GM10266 (cell line): ENCODE results near the gene AQP7.

Source experiments
- DNase-seq: peaks from one replicate; pipeline ENCODE4 v3.0.0; 2012; ENCODE audit errors: extremely low spot score
- CTCF ChIP-seq: IDR thresholded peaks from 2 replicates; pipeline ENCODE4 v1.5.1; 2012; ENCODE audit warnings: mild to moderate bottlenecking, low read depth; ENCODE audit not compliant: control insufficient read depth, insufficient read depth; ENCODE audit errors: missing control alignments

The AQP7 gene

GRCh38 chr9:33445389-33446239, 43.2 kb upstream of the AQP7 start:
- no peak for TF ChIP-seq CTCF
- no peak for DNase-seq

- no peak for DNase-seq
- no peak for TF ChIP-seq CTCF
Observed at GRCh38 chr9:33443464-33444154, 41.2 kb upstream of the AQP7 start.

- DNase-seq: no peak
- TF ChIP-seq CTCF: no peak
Observed at GRCh38 chr9:33443047-33443446, 40.7 kb upstream of the AQP7 start.

GRCh38 chr9:33442125-33442524, 39.8 kb upstream of the AQP7 start:
- DNase-seq: no peak
- no peak for TF ChIP-seq CTCF

- no peak for TF ChIP-seq CTCF
- DNase-seq: no peak
Observed at GRCh38 chr9:33440609-33441008, 38.2 kb upstream of the AQP7 start.

- no peak for TF ChIP-seq CTCF
- DNase-seq: no peak
Observed at GRCh38 chr9:33440204-33440603, 37.8 kb upstream of the AQP7 start.

- no peak for DNase-seq
- TF ChIP-seq CTCF: no peak
Observed at GRCh38 chr9:33439731-33440130, 37.4 kb upstream of the AQP7 start.
